HepG2 (cell line): Measurements from ENCODE around the gene VGF. TPM values are rescaled to one million over a fixed set of nuclear protein-coding genes. Genes with fewer than 3 reads are reported as not detected.

ENCODE experiments used
- DR1 ChIP-seq: sonication (generic); formaldehyde crosslinking; IDR thresholded peaks from 2 replicates; pipeline ENCODE4 v1.8.0; 2021; ENCODE audit warnings: mild to moderate bottlenecking, missing genetic modification reagents, inconsistent platforms
- FOSL2 ChIP-seq: sonication (generic); formaldehyde crosslinking; IDR thresholded peaks from 2 replicates; pipeline ENCODE4 v1.4.0; 2020; ENCODE audit warnings: missing genetic modification reagents
- GABPB1 ChIP-seq: IDR thresholded peaks from 2 replicates; pipeline ENCODE4 v1.6.1; 2016; ENCODE audit warnings: mild to moderate bottlenecking, missing genetic modification reagents, moderate library complexity, missing compliant biosample characterization
- HDAC1 ChIP-seq: sonication (generic); formaldehyde crosslinking; IDR thresholded peaks from 2 replicates; pipeline ENCODE4 v1.5.1; 2020; ENCODE audit warnings: mild to moderate bottlenecking, missing genetic modification reagents
- HMG20A ChIP-seq: IDR thresholded peaks from 2 replicates; pipeline ENCODE4 v1.6.1; 2016; ENCODE audit warnings: borderline replicate concordance
- HOMEZ ChIP-seq: IDR thresholded peaks from 2 replicates; pipeline ENCODE4 v1.6.1; 2016; ENCODE audit warnings: low read depth
- MAFK ChIP-seq, 2 experiments: IDR thresholded peaks in 1 of 2; conservative IDR thresholded peaks in 1 of 2; 2 replicates each; pipeline ENCODE4 v1.6.1; 2011; ENCODE audit warnings: improper control_type of control experiment in 2 of 2, low read length in 2 of 2
- NCOA2 ChIP-seq: sonication (generic); formaldehyde crosslinking; IDR thresholded peaks from 2 replicates; pipeline ENCODE4 v1.8.0; 2022; ENCODE audit warnings: inconsistent platforms
- RARA ChIP-seq: IDR thresholded peaks from 2 replicates; pipeline ENCODE4 v1.6.1; 2016; ENCODE audit warnings: missing genetic modification reagents, missing compliant biosample characterization
- RERE ChIP-seq: IDR thresholded peaks from 2 replicates; pipeline ENCODE4 v1.6.1; 2016; ENCODE audit warnings: low read depth, missing genetic modification reagents, missing compliant biosample characterization
- SNRNP70 ChIP-seq: fragments of 200-400 bp; formaldehyde crosslinking; IDR thresholded peaks from 2 replicates; pipeline ENCODE4 v1.6.1; 2017; ENCODE audit warnings: mild to moderate bottlenecking, low read depth, low read length, moderate library complexity
- SP5 ChIP-seq: IDR thresholded peaks from 2 replicates; pipeline ENCODE4 v1.6.1; 2016; ENCODE audit warnings: low read depth, borderline replicate concordance
- THAP7 ChIP-seq: sonication (generic); formaldehyde crosslinking; IDR thresholded peaks from 2 replicates; pipeline ENCODE4 v1.8.1; 2023; ENCODE audit warnings: mild to moderate bottlenecking, missing genetic modification reagents
- ZBTB34 ChIP-seq: sonication (generic); formaldehyde crosslinking; IDR thresholded peaks from 2 replicates; pipeline ENCODE4 v1.8.0; 2022; ENCODE audit warnings: mild to moderate bottlenecking, missing genetic modification reagents
- ZNF20 ChIP-seq: sonication (generic); formaldehyde crosslinking; IDR thresholded peaks from 2 replicates; pipeline ENCODE4 v1.4.0; 2020; ENCODE audit warnings: mild to moderate bottlenecking, moderate library complexity, missing genetic modification reagents
- ZNF331 ChIP-seq: sonication (generic); formaldehyde crosslinking; IDR thresholded peaks from 2 replicates; pipeline ENCODE4 v1.4.0; 2020; ENCODE audit warnings: missing genetic modification reagents
- ZNF430 ChIP-seq: sonication (generic); formaldehyde crosslinking; IDR thresholded peaks from 2 replicates; pipeline ENCODE4 v1.9.0; 2021; ENCODE audit warnings: mild to moderate bottlenecking, missing genetic modification reagents
- ZNF614 ChIP-seq: IDR thresholded peaks from 2 replicates; pipeline ENCODE4 v1.6.1; 2018; ENCODE audit warnings: missing biosample characterization, missing genetic modification reagents, inconsistent platforms, borderline replicate concordance
- ZNF839 ChIP-seq: sonication (generic); formaldehyde crosslinking; IDR thresholded peaks from 2 replicates; pipeline ENCODE4 v1.4.0; 2020; ENCODE audit warnings: missing genetic modification reagents, mild to moderate bottlenecking, borderline replicate concordance
- polyA plus RNA-seq, 8 experiments: library from polyadenylated mRNA; depleted of rRNA in 3 of 8; stranded (reverse) in 7 of 8; unstranded in 1 of 8; fragments of >200 nt; fragmentation: Illumina TruSeq in 4 of 8; extraction: Trizol in 4 of 8; gene quantifications; 2 replicates each; pipeline versions ENCODE4 v1.2.1 to v1.2.3, GENCODE V29; 2011 to 2016; ENCODE audit warnings: low read depth in 4 of 8, missing spikeins in 1 of 8, mixed read lengths in 1 of 8; ENCODE audit not compliant: insufficient read depth in 1 of 8
- total RNA-seq, 5 experiments: library from RNA; depleted of rRNA; stranded (reverse); fragments of >200 nt; fragmentation: Illumina TruSeq; extraction: Trizol; gene quantifications; 2 replicates each; pipeline ENCODE4 v1.2.3, GENCODE V29; 2016; ENCODE audit warnings: low read depth in 1 of 5

Gene VGF
- total and polyA plus RNA-seq, 2 of the 13 experiments (the other 11 are each of a cell fraction or from before 2014, with no cell fraction given) = 0.12 to 0.46 TPM

- TF ChIP-seq SP5 (CRISPR knock-in tag) (peak; percentile 63), THAP7 (CRISPR knock-in tag) (0 out of 2 replicates have a peak, but pooled peaks have one; percentile 46), ZBTB34 (0 out of 2 replicates have a peak, but pooled peaks have one; percentile 33), HOMEZ (0 out of 2 replicates have a peak, but pooled peaks have one; percentile 52), RARA (CRISPR knock-in tag) (peak; percentile 86), ZNF614 (CRISPR knock-in tag) (peak; percentile 55; the same call in 1 of the 2 replicates), MAFK (conservative IDR thresholded peaks at IDR 0.05 in 1 of 2, IDR thresholded peaks at IDR 0.05 in 1 of 2; ENCODE audit: low read length in 2 of 2) (no peak), HDAC1 (CRISPR knock-in tag) (peak; percentile 52), ZNF20 (CRISPR knock-in tag) (0 out of 2 replicates have a peak, but pooled peaks have one; percentile 65), NCOA2 (CRISPR knock-in tag) (peak; percentile 42), DR1 (0 out of 2 replicates have a peak, but pooled peaks have one; percentile 39), SNRNP70 (no peak), ZNF331 (CRISPR knock-in tag) (peak; percentile 55; the same call in 1 of the 2 replicates), ZNF430 (CRISPR knock-in tag) (peak; percentile 77), ZNF839 (no peak), HMG20A (CRISPR knock-in tag) (peak; percentile 48; the same call in 1 of the 2 replicates), FOSL2 (CRISPR knock-in tag) (peak; percentile 88), RERE (peak; percentile 35; the same call in 1 of the 2 replicates), GABPB1 (CRISPR knock-in tag) (peak; percentile 62)
Observed at GRCh38 chr7:101121991-101122932, 43.1 kb downstream of the VGF start (continued).
